Osteocyte (in vitro differentiated cells): Measurements from ENCODE around the gene ART5. TPM values are rescaled to one million over a fixed set of nuclear protein-coding genes. Genes with fewer than 3 reads are reported as not detected.

Source experiments
- DNase-seq: peaks from one replicate; pipeline ENCODE4 v3.0.0; 2021; ENCODE audit warnings: mixed read lengths; ENCODE audit not compliant: unreplicated experiment; ENCODE audit errors: extremely low spot score
- H3K27ac Mint-ChIP-seq: one replicate; pipeline ENCODE4 v1.8.0; 2021; ENCODE audit warnings: mild to moderate bottlenecking, mixed read lengths; ENCODE audit not compliant: unreplicated experiment
- H3K27me3 Mint-ChIP-seq: one replicate; pipeline ENCODE4 v1.8.0; 2021; ENCODE audit warnings: mixed read lengths; ENCODE audit not compliant: unreplicated experiment
- H3K36me3 Mint-ChIP-seq: one replicate; pipeline ENCODE4 v1.8.0; 2021; ENCODE audit warnings: mixed read lengths; ENCODE audit not compliant: unreplicated experiment
- H3K4me1 Mint-ChIP-seq: one replicate; pipeline ENCODE4 v1.8.0; 2021; ENCODE audit warnings: mixed read lengths; ENCODE audit not compliant: unreplicated experiment
- H3K4me3 Mint-ChIP-seq: one replicate; pipeline ENCODE4 v1.8.0; 2021; ENCODE audit warnings: mild to moderate bottlenecking, moderate library complexity, mixed read lengths; ENCODE audit not compliant: unreplicated experiment
- H3K9me3 Mint-ChIP-seq: one replicate; pipeline ENCODE4 v1.8.0; 2021; ENCODE audit warnings: mixed read lengths; ENCODE audit not compliant: unreplicated experiment
- CTCF ChIP-seq: fragments of 200-600 bp; sonication (generic); IDR thresholded peaks from 2 replicates; pipeline ENCODE4 v1.5.0; 2021; ENCODE audit warnings: antibody characterized with exemption, mild to moderate bottlenecking, moderate library complexity
- total RNA-seq: library from RNA; stranded (reverse); gene quantifications from 2 replicates; pipeline ENCODE4 v1.2.1, GENCODE V29; 2021

The ART5 gene
- total RNA-seq, 1 donor from 2014 or later = 0.38 TPM

GRCh38 chr11:3683039-3683438, 41.2 kb upstream of the ART5 start:
- no peaks in the 10 kb centered on the region for H3K27me3 Mint-ChIP-seq
- H3K4me1 Mint-ChIP-seq = peaks cover 8% of the 10 kb centered on the region
- DNase-seq = no peak
- no peaks in the 10 kb centered on the region for H3K9me3 Mint-ChIP-seq
- H3K36me3 Mint-ChIP-seq = peaks cover 61% of the 10 kb centered on the region
- no peak overlapping the region for H3K27ac Mint-ChIP-seq
- TF ChIP-seq CTCF = no peak
- H3K4me3 Mint-ChIP-seq = no peak overlapping the region

GRCh38 chr11:3679077-3679476, 37.3 kb upstream of the ART5 start:
- no peak overlapping the region for H3K4me3 Mint-ChIP-seq
- DNase-seq = no peak
- no peaks in the 10 kb centered on the region for H3K27me3 Mint-ChIP-seq
- peaks cover 67% of the 10 kb centered on the region for H3K36me3 Mint-ChIP-seq
- no peaks in the 10 kb centered on the region for H3K4me1 Mint-ChIP-seq
- no peak for TF ChIP-seq CTCF
- no peaks in the 10 kb centered on the region for H3K9me3 Mint-ChIP-seq
- no peak overlapping the region for H3K27ac Mint-ChIP-seq

- TF ChIP-seq CTCF = no peak
- H3K27me3 Mint-ChIP-seq = no peaks in the 10 kb centered on the region
- DNase-seq = peak; percentile 81
- H3K36me3 Mint-ChIP-seq = peaks cover 58% of the 10 kb centered on the region
- no peak overlapping the region for H3K4me3 Mint-ChIP-seq
- H3K4me1 Mint-ChIP-seq = no peaks in the 10 kb centered on the region
- H3K9me3 Mint-ChIP-seq = no peaks in the 10 kb centered on the region
- no peak overlapping the region for H3K27ac Mint-ChIP-seq
These were observed 34.2 kb upstream of the ART5 start for GRCh38 chr11:3675971-3676370.

- no peaks in the 10 kb centered on the region for H3K4me1 Mint-ChIP-seq
- H3K36me3 Mint-ChIP-seq = peaks cover 51% of the 10 kb centered on the region
- no peak for DNase-seq
- H3K27ac Mint-ChIP-seq = no peak overlapping the region
- H3K4me3 Mint-ChIP-seq = no peak overlapping the region
- H3K9me3 Mint-ChIP-seq = no peaks in the 10 kb centered on the region
- no peaks in the 10 kb centered on the region for H3K27me3 Mint-ChIP-seq
- no peak for TF ChIP-seq CTCF
These were observed 32.4 kb upstream of the ART5 start for GRCh38 chr11:3674189-3674588.

GRCh38 chr11:3671334-3672254, 29.8 kb upstream of the ART5 start, which contains the start of gene CHRNA10:
Gene CHRNA10 (minus strand): TSS chr11:3671384. CDS start chr11:3671312, 72 bp downstream.
- Mint-ChIP-seq H3K27ac (peak within 1 kb of the TSS; percentile 14), H3K4me3 (no peak within 1 kb of the TSS), H3K36me3 (peaks cover 43% of the 10 kb centered on the region), H3K4me1 (no peaks in the 10 kb centered on the region), H3K9me3 (no peaks in the 10 kb centered on the region), H3K27me3 (no peaks in the 10 kb centered on the region)
- TF ChIP-seq CTCF = no peak
- no peak for DNase-seq
